ENCODE results near the gene CD7.
"Not testable (repeated sequence)": the region's sequence is repeated elsewhere in the genome, so short reads cannot be mapped to it uniquely, and the experiment has no call there.

Gene CD7

DNA sequence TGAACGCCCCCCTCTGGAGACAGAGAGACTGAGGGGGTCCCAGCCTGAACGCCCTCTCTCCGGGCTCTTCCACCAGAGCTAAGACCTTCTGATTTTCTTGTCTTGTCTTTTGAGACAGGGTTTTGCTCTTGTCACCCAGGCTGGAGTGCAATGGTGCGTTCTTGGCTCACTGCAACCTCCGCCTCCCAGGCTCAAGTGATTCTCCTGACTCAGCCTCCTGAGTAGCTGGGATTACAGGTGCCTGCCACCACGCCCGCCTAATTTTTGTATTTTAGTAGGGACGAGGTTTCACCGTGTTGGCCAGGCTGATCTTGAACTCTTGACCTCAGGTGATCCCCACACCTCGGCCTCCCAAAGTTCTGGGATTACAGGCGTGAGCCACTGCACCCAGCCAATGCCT, 30.6 kb upstream of the CD7 start:
- not testable (repeated sequence) for DNase-seq (ENCODE audit: low read depth in 1 of 2, low spot score in 1 of 2)

DNA sequence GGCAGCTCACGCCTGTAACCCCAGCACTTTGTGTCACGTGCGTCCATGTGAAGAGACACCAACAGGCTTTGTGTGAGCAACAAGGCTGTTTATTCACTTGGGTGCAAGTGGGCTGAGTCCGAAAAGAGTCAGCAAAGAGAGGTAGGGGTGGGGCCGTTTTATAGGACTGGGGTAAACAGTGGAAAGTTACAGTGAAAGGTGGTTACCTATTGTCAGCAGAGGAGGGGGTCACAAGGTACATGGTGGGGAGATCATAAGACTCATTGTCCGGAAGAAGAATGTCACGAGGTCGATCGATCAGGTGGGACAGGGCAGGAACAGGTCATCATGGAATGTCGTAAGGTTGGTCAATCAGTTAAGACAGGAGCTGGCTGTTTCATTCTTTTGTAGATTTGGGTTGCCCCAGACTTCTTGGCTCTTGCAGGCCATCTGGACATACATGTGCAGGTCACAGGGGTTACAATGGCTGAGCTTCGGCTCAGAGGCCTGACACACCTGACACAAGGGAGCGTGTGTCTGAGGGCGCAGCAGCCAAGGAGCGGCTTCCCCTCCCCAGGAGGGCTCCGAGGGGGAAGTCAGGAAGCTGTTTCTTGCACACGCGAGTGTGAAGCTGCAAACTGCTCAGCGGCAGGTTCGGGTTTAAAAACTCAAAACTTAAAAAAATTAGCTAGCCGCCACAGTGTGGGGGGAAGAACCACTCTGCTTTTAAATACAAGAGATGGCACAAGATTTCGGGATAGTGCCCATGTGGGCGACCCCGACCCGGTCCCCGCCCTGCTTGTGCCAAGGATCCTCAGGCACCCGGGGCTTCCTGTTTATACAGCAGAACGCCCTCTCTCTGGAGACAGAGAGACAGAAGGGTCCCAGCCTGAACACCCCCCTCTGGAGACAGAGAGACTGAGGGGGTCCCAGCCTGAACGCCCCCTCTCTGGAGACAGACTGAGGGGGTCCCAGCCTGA, 29.2 kb upstream of the CD7 start:
- no peak for DNase-seq (ENCODE audit: low read depth in 1 of 2, low spot score in 1 of 2)

DNA sequence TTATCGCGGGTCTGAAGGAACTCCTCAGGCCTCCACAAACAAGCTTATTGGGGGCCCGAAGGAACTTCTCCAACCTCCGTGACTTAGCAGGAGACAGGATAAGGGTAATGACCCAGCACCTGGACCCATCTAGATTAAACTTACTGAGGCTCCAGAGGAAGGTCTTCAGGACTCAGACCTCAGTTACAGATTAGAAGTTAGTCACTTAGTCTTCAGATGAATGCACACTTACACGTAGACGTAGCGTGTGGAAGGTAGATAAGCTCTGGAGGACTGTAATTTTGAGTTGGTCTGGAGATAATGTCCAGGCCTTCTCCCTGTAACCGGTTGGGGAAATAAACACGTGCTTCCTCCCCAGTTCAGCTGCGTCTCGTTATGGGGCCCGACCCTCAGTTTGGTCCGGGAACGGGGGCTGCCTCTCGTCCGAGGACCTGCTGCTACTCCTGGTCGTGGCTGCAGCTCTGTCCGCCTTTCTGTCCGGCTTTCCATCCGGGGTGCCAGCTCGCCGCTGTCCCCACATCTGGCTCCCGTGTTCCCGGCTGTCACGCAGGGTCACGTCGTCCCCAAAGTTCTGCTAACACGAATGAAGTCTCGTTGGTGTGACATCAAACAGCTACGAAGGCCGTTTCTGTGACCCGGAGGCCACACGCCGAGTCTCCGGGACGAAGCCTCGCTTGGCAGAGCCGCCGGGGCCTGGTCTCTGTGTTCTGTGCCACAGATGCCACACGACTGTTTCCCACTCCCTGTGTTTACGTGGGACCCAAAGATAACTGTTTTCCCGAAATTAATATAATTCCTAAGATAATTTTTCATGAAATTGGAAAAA, 28.0 kb upstream of the CD7 start:
- DNase-seq (ENCODE audit: low read depth in 1 of 2, low spot score in 1 of 2), result no peak

DNA sequence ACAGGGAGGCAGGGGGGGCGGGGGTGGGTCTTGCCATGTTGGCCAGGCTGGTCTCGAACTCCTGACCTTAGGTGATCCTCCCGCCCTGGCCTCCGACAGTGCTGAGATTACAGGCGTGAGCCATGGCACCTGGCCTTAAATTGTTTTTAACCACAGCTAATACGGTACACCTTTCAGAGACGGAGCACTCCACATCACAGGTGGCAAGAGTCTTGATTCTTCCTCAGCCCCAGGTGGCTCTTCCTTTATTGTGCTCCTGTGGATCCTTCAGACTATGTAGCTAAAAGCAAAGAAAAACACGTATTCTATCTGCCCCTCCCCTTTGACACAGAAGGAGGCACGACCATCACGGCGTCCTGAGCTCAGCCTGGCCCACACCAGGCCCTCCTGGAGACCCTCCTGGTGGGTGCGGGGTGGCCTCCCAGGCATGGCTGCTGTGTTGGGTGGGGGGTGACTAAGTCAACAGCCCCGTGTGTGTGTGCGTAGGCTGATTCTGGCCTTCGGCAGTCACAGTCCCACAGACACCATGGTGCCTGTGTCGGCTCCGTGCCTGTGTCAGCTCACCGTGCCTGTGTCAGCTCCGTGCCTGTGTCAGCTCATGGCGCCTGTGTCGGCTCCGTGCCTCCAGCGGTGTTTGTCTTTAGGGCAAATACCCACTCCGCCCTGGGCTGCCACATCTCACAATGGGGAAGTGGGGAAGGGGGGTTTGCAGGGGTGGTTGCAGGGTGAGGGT, 26.9 kb upstream of the CD7 start:
- no peak for DNase-seq (ENCODE audit: low read depth in 1 of 2, low spot score in 1 of 2)

DNA sequence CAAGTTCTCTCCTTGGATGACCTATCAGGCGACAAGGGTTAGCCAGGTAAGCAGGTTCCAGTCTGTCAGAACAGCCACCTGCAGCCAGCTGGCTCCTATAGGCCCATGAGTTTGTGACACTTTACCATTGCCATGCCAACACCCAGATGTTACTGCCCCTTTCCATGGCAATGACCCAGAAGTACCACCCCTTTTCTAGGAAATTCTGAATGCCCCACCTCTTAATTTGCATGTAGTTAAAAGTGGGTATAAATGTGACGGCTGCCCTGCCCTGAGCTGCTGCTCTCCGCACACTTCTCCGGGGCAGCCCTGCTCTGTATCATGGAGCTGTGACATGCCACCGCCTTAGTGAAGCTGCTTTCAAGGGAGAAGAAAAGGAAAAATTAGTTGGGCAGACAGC, 26.2 kb upstream of the CD7 start:
- DNase-seq (ENCODE audit: low read depth in 1 of 2, low spot score in 1 of 2), result no peak

DNA sequence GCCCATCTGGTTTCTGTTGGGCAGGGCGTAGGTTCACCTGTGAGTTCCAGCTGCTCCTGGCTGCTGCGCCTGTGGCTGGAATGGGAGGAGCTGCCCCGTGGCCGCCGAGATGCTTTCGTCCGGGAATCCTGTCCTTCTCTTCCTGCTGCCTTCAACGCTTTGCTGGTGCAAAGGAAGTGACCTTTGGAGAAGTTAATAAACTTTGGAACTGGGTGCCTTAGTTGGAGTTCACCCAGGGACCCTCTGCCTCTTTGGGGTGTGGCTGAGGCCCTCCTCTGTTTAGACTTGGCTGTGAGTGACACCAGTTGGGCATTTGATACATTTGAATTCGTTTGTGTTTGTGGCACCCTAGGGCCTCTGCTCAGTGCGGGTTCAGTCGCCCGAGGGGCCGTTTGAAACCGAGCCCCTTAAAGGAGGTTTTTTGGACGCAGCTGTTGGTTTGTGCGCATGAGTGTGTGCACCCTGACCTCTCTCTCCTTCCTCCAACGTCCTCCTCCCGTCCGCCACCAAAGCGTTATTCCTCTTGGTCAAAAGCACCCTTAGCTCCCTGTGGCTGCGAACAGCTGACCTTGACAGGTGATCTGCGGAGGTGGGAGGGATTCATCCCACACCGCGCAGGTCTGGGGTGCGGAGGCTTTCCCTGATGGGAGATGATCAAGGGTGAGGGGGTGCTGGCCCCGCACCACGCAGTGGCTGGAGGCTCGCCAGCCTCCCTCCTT, 25.1 kb upstream of the CD7 start:
- DNase-seq (ENCODE audit: low read depth in 1 of 2, low spot score in 1 of 2), result no peak

DNA sequence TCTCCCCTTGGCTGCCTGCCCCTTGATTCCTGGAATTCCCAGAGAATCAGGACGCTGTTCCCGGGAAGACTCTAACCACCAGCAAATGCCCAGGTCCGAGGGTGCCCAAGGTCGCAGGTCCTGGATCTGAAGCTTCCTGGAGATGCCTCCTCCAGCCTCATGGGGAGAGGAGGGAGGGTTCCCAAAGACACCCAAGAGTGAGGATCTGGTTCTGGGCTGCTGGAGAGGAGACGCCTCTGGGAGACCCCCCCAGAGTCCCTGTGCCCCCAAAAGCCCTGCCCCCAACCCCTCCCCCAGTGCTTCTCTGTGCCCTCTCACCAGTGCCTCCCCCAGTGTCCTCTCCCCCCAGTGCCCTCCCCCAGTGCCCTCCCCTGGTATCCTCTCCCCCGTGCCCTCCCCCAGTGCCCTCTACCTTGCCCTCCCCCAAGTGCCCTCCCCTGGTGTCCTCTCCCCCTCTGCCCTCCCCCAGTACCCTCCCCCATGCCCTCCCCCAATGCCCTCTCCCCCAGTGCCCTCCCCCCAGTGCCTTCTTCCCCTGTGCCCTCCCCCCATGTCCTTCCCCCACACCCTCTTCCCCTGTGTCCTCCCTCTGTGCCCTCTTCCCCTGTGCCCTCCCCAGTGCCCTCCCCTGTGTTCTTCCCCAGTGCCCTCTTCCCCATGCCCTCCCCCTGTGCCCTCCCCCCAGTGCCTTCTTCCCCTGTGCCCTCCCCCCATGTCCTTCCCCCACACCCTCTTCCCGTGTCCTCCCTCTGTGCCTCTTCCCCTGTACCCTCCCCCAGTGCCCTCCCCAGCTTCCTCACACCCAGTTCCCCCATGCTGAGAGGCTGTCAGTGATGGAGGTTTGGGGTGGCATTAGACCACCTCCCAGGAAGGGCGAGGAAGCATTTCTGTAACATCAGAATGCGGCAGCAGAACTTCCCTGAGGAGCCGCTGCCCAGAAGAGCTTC, 22.5 kb upstream of the CD7 start:
- no peak for DNase-seq (ENCODE audit: low read depth in 1 of 2, low spot score in 1 of 2)

DNA sequence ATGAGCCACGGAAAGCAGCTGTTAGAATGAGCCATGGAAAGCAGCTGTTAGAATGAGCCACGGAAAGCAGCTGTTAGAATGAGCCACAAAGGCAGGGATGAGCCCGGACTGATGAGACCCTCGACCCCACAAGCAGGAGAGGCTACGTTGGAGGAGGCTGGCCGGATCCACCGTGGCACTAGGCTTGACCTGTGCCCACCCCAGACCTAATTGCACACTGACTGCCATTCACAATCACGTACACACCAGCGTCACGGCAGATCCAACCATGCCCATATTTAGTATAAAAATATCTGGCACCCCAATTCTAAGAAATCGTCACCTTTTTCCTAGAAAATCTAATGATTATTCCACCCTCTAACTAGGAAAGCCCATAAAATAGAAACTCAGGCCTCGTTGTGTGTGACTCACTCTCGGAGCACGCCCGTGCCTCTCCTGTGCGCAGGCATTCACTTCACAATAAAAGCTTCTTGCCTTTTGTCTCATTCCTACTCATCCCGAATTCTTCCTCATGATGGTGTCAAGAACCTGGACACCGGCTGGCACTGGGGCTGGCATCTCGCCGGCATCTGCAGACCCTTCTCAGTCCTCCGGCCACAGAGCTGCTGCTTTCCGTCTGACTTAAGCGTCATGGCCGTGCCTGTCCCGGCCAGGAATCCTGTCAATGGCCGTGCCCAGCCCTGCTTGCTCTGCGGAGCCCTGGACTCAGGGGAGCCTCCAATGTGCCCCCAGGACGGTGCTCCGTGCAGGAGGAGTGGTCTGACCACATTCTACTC, 21.6 kb upstream of the CD7 start:
- DNase-seq (ENCODE audit: low read depth in 1 of 2, low spot score in 1 of 2), result no peak

DNA sequence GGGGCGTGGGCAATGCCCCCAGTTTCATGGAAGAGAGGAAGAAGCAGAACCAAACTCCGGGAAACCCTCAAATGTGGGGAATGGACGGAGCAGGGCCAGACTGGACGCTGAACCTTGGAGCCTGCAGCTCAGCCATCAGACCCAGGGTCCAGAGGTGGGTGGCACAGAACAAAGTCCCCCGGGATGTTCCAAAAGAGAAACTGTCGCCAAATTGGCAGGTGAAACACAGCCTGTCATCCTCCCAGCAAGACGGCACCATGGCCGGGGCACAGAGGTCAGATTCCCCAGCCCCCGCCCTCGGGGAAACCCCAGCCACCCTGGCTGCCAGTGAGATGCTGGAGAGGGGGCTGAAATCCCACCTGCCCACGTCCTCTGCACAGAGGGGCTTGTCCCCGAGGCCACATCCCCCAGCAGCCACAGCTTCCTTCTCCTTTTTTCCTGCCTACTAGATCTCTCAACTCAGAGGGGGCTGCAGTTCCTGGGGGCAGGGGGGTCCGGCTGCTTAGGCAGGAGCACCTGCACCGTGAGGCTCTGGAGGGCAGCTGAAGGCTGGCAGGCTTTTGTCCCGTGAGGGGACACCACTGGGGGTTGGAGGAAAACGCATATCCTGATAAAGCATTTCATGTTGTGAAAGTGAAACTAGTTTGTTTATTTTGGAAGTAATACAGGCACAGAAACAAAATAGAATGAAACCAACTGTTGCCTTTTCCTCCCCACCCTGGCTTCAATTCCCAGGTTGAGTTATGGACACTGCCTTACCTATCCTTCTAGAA, 17.4 kb upstream of the CD7 start:
- no peak for DNase-seq (ENCODE audit: low read depth in 1 of 2, low spot score in 1 of 2)

DNA sequence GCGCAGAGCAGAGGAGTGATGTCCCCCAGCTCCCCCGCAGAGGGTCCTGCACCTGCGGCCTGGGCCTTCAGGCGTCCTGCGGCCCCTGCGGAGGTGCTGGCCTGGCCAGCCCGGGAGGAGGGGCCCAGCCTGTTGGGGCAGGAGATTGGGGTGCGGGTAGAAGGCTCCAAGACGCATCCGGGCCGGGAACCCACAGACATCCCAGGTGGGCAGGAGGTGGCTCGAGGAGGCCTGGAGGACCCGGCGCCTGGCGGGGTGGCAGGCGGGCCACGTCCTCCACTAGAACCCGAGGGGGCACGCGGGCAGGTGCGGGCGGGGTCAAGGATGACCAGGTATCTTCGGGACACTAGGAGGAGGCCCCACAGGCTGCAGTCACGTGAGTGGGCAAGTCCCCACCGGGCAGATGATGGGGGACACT, 16.8 kb upstream of the CD7 start:
- no peak for DNase-seq (ENCODE audit: low read depth in 1 of 2, low spot score in 1 of 2)

DNA sequence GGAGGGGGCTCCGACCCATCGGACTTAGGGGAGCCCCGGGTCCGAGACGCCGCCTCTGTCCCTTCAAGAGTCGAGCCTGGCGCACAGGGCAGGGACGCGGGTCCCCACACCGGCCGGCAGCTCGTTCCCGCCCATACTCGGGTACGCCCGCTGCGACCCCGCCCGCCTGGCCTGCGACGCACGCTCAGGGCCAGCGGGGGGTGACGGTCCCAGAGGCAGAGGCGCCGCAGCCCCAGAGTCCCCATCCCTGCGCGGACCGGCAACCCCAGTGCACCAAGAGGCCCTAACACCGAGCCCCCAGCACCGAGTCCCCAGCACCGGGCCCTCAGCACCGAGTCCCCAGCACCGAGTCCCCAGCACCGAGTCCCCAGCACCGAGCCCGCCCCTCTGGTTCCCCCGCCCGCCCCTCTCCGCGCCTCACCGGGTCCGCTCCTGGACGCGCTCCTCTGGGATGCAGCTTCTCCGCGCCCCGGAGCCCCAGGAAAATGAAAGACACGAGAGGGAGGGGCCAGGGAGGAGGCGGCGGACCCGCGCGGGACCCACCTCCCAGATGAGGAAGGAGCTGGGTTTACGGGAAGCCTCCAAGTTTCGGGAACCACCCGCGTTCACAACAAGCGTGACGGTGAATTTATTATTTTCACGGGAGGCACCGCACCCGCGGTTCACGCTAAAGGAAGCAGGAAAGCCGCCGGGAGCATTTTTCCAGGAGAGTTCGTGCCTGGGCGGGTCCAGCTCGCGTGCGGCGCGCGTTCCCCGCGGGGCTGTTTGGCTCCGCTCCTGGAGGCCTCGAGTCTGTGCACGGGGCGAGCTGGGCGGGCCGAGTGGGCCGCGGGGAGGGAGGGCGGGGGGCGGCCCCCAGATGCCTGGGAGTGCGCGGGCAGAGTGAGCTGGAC, 16.1 kb upstream of the CD7 start, which contains the start of gene SECTM1:
Gene SECTM1, minus strand, starts transcription at position 488 of the 893 bp plus-strand sequence. CDS start 6,526 bp downstream, outside the sequence.
- DNase-seq (ENCODE audit: low read depth in 1 of 2, low spot score in 1 of 2), result no peak

DNA sequence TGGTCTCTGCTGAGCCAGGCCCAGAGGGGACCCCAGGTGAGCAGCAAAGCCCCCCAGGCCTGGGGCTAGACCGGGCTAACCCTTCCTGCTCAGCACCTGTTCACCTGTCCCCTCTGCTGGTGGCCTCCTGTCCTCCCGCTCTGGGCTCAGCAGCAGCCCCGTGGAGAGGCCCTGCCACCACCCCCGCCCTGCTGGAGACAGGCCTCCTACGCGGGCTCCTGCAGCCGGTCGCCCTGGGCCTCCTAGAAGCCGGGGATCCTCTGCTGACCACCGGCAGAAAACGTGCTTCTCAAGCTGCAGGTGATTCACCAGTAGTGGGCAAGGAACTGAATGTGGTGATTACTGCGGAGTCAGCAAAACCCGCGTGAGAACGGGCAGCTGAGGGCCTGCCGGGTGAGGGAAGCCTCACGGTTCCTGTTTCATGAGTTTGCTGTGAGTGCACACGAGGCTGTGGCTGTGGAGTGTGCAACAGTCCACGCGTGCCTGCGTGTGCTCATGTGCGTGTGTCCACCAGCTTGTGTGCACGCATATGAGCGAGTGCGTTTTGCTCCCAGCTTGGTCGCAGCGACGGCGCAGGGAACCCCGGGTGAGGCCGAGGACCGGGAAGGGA, 15.4 kb upstream of the CD7 start:
- DNase-seq (ENCODE audit: low read depth in 1 of 2, low spot score in 1 of 2), result no peak

DNA sequence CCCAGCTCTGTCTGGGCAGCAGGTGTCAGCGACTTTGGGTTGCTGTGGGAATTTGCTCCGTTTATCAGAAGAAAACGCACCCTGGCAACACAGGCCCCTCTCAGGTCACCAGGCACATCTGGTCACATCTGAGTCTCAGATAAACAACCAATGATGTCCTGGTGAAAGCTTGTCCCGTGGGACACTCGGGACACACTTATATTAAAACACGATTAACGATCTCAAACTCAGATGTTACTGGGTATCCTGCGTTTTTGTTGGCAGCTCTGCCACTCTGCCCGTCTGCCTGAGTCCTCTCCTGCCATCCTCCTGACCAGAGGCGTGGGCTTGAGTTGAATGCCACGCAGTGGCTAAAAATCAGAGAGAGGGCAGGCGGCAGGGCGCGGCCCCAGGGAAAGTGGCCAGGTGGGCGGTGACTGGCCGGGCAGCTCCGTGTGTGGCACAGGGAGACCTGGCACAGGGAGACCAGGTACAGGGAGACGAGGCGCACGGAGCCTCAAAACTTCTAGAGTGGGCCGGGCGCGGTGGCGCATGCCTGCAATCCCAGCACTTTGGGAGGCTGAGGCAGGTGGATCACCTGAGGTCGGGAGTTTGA, 14.0 kb upstream of the CD7 start:
- DNase-seq (ENCODE audit: low read depth in 1 of 2, low spot score in 1 of 2), result no peak

DNA sequence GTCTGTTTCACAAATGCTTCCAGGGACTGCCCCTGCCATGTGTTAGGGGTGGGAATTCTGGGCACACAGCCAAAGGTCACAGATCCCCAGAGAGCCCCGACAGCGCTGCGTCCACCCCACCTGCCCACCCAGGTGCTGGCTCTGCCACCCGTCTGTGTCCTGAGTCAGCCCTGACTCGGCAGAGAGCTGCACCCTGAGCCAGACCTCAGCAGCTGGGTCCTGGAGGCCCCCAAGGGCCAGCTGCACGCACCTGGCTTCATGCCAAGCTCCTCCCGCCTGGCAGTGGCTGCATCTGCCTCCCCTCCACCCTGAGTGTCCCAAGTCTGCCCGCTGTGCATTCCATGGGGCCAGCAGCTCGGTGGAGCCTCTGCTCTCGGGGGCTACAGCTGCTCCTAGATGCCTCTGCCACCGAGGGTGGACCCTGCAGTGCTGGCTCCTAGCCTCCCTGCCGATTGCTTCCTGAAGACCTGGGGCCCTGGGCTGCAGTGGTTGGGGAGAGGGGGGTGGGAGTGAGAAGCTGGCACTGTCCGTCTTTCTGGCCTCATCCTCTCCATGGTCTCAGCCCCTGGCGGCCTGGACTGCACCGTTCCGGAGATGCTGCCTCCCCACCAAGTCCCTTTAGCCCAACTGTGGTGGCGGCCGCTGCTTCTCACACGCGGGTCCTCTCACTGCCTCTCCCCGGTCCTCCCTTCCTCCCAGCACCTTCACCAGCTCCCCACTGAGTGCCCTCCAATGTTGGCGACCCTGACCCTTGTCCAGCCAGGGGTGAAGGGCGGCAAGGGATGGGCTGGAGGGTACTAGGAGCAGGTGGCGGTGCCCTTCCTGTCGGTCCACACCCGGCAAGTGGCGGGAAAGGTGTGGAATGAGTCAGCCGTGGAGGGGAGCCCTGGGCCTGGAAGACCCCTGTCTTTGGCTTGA, 13.2 kb upstream of the CD7 start:
- no peak for DNase-seq (ENCODE audit: low read depth in 1 of 2, low spot score in 1 of 2)

DNA sequence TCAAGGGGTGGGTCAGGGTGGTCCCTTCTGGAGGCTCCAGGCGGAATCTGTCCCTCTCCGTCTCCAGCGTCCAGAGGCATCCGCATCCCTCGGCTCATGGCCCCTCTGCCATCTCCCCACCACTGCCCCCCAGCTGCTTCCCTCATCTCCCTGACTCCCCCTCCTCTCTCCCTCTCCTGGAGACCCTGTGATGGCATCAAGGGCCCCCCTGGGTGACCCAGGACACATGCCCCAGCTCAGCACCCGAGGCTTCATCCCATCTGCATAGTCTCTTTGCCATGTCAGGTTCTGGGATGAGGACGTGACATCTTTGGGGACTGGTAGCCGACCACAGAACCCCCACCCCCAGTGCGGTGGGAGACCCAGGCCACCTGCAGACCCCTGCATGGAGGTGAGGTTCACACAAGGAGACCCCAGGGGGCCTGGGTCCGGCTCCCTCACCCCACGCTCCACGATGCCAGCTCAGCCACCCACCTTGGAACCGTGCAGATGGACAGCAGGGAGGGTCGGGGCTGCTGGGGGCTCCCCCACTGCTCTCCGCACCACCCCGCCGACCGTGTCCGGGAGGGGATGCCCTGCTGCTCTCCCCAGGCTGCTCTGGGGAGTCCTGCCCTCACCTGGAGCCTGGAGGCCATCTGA, 12.4 kb upstream of the CD7 start:
- no peak for DNase-seq (ENCODE audit: low read depth in 1 of 2, low spot score in 1 of 2)

All from stimulated activated CD4-positive, alpha-beta T cell treated with anti-CD3 and anti-CD28 coated beads, Interleukin-15, amount 100 ng/mL, for 1 hour (primary cell).